GM12892 (cell line): Measurements from ENCODE around the gene BIN1.

Source experiments
- POLR2A ChIP-seq: IDR thresholded peaks from 2 replicates; pipeline ENCODE4 v1.6.1; 2011; ENCODE audit warnings: low read depth, low read length, control low read depth
- POLR2AphosphoS5 ChIP-seq: IDR thresholded peaks from 2 replicates; pipeline ENCODE4 v1.6.1; 2011; ENCODE audit warnings: low read depth, low read length, control low read depth

GRCh38 chr2:127027715-127028114 is 79.2 kb downstream of the BIN1 start:
- no peak for TF ChIP-seq POLR2AphosphoS5
- TF ChIP-seq POLR2A: no peak
